NCI-H526 (cell line): ENCODE measurements around the gene IL12RB1.
"Not testable (repeated sequence)": the region's sequence is repeated elsewhere in the genome, so short reads cannot be mapped to it uniquely, and the experiment has no call there.

Source experiments
- DNase-seq, 2 experiments: peaks; one replicate each; lab custom pipeline; 2025; lab: John Stamatoyannopoulos, UW

Gene IL12RB1

GRCh38 chr19:18089726-18090125 lies 3.0 kb upstream of the IL12RB1 start:
- no peak for DNase-seq

- not testable (repeated sequence) for DNase-seq
Measured at GRCh38 chr19:18089096-18089541, 2.4 kb upstream of the IL12RB1 start.

- no peak for DNase-seq
Measured at GRCh38 chr19:18085702-18086457, 854 bp downstream of the IL12RB1 start.

- DNase-seq: no peak
Measured at GRCh38 chr19:18083929-18084684, 2.6 kb downstream of the IL12RB1 start.

- DNase-seq: no peak
Measured at GRCh38 chr19:18074192-18074591, 12.5 kb downstream of the IL12RB1 start.

- no peak for DNase-seq
Measured at GRCh38 chr19:18073197-18073596, 13.5 kb downstream of the IL12RB1 start.

- no peak for DNase-seq
Measured at GRCh38 chr19:18072335-18072734, 14.4 kb downstream of the IL12RB1 start.

- DNase-seq: no peak
Measured at GRCh38 chr19:18070181-18070580, 16.6 kb downstream of the IL12RB1 start.

GRCh38 chr19:18069383-18069782 lies 17.4 kb downstream of the IL12RB1 start:
- no peak for DNase-seq

- DNase-seq: no peak
Measured at GRCh38 chr19:18068395-18068794, 18.3 kb downstream of the IL12RB1 start.

- DNase-seq: no peak
Measured at GRCh38 chr19:18065173-18065495, 21.6 kb downstream of the IL12RB1 start.

- DNase-seq: no peak
Measured at GRCh38 chr19:18063463-18063862, 23.3 kb downstream of the IL12RB1 start.

- DNase-seq: no peak
Measured at GRCh38 chr19:18062028-18062427, 24.7 kb downstream of the IL12RB1 start.

GRCh38 chr19:18060472-18060871 lies 26.3 kb downstream of the IL12RB1 start:
- DNase-seq: no peak

- no peak for DNase-seq
Measured at GRCh38 chr19:18059902-18060301, 26.8 kb downstream of the IL12RB1 start.

GRCh38 chr19:18059297-18059696 lies 27.4 kb downstream of the IL12RB1 start:
- DNase-seq: no peak

GRCh38 chr19:18058208-18059009 lies 28.3 kb downstream of the IL12RB1 start:
- DNase-seq: peak; percentile 17 to 60

GRCh38 chr19:18057557-18057956 lies 29.2 kb downstream of the IL12RB1 start:
- DNase-seq: no peak

GRCh38 chr19:18055967-18056366 lies 30.8 kb downstream of the IL12RB1 start:
- no peak for DNase-seq

GRCh38 chr19:18053576-18054219 lies 33.0 kb downstream of the IL12RB1 start:
- DNase-seq: no peak

GRCh38 chr19:18051887-18052286 lies 34.8 kb downstream of the IL12RB1 start:
- DNase-seq: no peak

- no peak for DNase-seq
Measured at GRCh38 chr19:18049385-18049784, 37.3 kb downstream of the IL12RB1 start.
